ENCODE results near the gene ARHGAP5.

DNA sequence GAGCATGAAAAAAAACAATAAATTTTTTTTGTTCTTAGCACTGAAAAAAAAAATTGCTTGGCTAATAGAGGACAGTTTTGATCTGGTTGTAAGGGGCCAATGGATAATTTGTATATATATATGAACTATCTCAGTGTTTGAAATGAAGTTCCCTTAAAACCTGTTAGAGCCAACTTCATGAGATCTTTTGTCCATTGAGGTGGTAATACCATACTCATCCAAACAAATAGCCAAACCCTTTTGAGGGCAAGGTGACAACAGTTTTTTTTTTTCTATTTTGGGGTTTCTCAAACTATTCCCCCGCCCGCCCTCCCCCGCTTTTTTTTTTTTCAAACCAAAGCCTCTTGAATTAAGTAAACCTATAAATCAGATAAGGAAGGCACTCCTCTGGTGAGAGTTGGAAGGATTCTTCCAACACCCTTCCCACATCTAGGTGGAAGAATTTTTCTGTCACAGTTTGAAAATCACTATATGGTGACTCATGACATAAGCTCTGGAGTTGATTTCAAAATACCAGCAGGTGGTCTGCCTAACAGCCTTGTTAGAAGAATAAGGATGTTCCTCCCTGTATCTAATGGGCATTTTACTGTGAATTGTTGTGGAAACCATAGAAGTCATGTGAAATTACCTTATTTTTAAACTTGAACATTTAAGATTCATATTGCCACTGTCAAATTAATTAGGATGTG is 10.2 kb downstream of the ARHGAP5 start:
- TF ChIP-seq, protein P1, sequence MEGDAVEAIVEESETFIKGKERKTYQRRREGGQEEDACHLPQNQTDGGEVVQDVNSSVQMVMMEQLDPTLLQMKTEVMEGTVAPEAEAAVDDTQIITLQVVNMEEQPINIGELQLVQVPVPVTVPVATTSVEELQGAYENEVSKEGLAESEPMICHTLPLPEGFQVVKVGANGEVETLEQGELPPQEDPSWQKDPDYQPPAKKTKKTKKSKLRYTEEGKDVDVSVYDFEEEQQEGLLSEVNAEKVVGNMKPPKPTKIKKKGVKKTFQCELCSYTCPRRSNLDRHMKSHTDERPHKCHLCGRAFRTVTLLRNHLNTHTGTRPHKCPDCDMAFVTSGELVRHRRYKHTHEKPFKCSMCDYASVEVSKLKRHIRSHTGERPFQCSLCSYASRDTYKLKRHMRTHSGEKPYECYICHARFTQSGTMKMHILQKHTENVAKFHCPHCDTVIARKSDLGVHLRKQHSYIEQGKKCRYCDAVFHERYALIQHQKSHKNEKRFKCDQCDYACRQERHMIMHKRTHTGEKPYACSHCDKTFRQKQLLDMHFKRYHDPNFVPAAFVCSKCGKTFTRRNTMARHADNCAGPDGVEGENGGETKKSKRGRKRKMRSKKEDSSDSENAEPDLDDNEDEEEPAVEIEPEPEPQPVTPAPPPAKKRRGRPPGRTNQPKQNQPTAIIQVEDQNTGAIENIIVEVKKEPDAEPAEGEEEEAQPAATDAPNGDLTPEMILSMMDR (IDR thresholded peaks at IDR 0.05): no peak
- TF ChIP-seq EP300 (IDR thresholded peaks at IDR 0.05): no peak
- TF ChIP-seq POLR2A (IDR thresholded peaks at IDR 0.05): no peak
